ENCODE data around the gene CD164.
"Not testable (repeated sequence)": the region's sequence is repeated elsewhere in the genome, so short reads cannot be mapped to it uniquely, and the experiment has no call there.

The CD164 gene

DNA sequence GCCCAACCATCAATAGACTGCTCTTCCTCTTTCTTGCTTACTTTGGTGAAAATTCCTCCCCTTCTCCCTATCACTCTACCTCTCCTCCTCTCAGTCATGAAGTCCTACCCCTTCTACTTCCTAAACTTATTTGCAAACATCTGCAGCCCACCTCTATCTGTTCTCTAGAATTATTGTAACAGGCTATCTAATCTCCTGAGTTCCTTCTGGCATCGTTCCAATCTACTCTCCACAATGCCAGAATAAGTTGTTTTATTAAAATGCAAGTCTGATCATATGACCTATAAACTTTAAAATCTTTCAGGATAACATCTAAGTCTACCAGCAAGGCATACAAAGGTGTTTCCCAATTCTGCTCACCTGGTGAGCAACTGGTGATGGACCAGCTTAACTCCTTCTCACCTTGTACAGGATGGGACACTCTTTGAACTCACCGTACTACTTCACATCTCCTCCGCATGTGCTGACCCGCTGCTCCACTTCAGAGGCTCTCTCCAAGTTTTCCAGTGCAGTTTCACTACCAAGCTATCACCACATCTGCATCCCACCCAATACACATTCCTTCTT, 7.9 kb downstream of the CD164 start:
- no peak for DNase-seq (ENCODE audit: low spot score)

DNA sequence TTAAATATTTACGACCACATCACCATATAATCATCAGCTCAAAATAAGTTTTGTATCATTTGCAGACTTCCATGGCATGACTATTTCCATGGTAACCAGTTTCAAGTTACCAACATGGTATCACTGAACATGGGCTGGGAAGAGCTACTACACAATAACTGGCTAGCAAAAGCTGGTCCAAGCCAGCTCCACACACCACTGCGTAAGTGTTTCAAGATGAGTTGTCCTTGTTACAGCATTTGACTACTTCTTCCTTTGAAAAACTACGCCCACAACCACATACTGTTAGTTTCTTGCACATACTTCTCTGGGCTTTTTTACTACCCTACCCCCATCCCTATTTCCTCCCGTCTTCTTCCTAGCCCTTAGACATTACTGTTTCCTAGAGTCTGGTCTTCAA, 8.5 kb downstream of the CD164 start:
- DNase-seq (ENCODE audit: low spot score), result no peak

DNA sequence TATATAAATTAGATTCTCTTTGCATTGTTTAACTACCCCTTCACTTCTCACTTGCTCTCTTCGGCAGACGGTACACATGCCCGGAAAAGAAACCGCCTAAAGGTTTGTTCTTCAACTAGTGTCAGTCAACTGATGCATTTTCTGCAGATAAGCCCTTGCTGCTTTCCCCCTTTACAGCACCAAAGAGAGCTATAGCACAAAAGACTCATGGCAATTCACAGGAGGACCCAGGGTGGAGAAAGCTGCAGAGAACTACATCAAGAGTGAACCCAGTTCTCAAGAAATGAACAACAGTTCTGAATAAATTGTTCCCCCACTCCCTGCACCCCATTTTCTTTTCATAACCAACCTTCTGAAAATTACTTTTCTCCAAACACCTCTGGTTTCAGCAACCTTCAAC, 8.9 kb downstream of the CD164 start:
- no peak for DNase-seq (ENCODE audit: low spot score)

DNA sequence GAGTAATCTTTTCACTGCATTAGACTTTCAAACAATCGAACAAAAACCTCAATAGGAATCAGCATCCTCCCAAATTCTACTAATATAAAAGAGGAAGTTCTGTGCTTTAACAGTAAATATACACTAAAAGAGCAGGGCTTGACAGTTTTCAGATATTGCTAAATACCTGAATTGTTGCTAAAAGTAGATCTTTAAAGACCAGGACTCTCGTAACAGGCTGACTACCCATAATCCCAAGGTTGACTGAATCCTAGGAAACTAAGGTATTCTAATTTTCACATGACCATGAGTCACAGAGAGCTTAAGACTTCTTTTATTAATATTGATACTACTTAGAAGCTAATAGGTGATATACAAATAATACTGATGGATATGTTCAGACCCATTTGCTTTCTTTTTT, 10.1 kb downstream of the CD164 start:
- no peak for DNase-seq (ENCODE audit: low spot score)

DNA sequence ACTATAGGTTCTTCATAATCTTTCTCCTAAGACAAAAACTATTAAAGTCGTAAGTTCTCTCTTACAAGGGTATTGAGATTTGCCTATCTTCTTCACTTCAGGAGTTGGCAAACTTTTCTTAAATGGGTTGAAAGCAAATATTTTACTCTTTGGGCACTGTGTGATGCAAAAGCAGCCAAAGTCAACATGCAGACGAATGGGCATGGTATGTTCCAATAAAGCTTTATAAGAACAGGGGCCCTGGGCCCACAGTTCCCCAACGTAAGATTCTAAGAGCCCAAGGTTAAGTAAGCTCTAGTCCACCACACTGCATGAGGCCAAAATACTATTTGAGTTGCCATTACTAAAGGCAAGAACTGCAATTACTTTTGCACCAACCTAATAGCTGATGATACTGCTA, 11.5 kb downstream of the CD164 start:
- DNase-seq (ENCODE audit: low spot score), result no peak

DNA sequence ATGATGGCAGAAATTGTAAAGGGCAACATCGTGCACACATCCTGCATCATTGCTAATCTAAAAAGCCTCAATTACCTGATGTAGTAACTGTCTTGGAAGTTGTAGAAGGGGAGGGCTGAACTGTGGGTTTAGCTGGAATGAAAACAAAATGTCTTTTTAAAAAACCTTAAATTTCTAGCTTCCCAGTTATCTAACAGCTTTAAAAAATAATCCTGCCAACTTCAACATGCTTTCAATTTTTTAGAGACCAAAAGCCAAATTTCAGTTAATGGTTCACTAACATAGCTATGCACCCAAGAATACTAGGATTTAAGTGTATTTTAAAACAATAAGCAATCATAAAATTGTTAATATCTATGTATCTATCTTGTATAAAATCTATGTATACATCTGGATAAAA, 11.9 kb downstream of the CD164 start:
- DNase-seq (ENCODE audit: low spot score), result no peak

DNA sequence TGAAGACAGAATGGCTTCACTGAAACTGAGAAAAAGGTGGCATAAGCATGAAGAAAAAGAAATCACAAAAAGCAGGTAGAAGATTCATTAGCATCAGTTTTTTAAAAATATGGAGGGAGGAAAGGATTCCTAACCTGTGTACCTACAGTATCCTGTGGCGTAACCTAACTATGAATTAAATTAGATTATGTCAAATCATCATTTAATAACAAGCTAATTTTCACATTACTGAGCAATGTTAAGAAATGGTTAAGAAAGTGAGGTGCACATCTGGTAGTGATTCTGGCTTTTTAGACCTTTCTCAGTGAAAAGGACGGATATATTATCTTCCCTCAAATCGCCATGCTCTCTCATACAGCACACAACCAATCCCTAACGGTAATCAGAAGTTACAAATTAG, 12.5 kb downstream of the CD164 start:
- DNase-seq (ENCODE audit: low spot score), result no peak

DNA sequence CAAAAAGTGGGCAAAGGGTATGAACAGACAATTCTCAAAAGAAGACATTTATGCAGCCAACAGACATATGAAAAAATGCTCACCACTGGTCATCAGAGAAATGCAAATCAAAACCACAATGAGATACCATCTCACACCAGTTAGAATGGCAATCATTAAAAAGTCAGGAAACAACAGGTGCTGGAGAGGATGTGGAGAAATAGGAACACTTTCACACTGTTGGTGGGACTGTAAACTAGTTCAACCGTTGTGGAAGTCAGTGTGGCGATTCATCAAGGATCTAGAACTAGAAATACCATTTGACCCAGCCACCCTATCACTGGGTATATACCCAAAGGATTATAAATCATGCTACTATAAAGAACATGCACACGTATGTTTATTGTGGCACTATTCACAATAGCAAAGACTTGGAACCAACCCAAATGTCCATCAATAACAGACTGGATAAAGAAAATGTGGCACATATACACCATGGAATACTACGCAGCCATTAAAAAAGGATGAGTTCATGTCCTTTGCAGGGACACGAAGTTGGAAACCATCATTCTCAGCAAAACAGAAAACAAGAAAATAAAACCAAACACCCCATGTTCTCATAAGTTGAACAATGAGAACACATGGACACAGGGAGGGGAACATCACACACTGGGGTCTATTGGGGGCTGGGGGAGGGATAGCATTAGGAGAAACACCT, 17.7 kb downstream of the CD164 start:
- not testable (repeated sequence) for DNase-seq (ENCODE audit: low spot score)

DNA sequence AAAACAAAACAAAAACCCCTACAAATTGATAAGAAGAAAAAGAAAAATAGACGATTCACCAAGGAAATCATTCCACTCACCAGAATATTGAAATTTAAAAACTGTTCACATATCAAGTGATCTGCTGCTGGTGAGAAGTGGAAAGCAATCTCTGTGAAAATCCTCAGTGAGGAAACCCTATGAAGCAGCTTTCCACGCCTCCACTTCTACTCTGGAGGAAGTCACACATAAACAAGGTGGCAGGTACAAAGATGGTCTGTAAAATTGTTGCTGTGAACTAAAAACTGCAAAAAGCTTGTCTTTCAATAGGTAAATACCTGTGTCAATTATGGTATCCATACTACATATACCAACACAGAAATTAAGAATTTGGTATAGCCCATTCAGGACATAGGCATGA, 18.5 kb downstream of the CD164 start:
- DNase-seq (ENCODE audit: low spot score), result no peak

DNA sequence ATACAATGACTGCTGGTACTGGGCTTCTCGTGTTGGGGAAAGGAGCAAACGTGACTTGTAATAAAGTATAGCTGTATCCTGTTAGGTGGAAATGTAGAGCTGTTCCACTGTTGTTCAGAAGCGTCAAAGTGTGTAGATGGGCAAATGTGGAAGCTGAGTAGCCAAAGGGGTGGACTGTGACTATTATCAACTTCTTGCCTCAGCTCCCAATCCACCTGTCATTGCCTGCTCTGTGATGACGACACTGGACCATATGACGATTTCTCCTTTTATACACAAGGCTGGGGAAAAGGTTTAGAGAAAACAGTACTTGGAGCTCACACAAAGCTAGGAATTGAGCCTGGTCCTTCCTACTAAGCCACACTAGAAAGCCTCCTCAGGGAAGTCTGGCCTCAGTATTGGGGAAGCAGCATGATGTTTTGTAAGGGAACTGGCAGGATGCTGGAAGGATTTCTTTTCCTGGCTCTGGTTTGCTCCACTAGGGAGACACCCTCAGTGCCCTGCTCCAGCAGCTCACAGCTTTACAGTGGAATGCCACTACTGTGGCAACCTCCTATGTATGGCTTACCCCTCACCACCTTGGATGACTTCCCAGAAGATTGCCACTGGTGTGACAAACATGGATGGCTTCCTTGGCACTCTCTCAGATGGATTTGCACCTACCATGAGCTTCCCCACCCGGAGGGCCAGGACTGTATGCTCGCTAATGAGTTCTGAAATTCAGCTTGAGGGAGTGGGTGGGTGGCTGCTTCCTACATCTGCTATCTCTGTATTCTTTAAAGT, 20.0 kb downstream of the CD164 start:
- no peak for DNase-seq (ENCODE audit: low spot score)

DNA sequence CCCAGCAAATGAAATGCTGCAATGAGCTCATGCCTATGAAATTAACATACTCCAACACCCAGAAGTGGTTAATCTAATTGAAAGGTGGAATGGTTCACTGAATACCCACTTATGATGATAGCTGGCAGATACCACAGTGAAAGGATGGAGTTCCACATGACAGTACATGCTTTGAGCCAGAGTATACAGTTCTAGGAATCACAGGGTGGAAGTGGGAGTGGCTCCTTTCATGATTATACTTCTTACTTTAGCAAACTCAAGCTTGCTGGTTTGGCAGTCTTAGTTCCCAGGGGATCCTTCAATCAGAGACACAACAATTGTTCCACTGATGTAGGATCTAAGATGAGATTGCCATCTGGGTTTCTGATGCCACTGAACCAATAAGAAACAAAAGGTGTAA, 21.5 kb downstream of the CD164 start:
- no peak for DNase-seq (ENCODE audit: low spot score)

DNA sequence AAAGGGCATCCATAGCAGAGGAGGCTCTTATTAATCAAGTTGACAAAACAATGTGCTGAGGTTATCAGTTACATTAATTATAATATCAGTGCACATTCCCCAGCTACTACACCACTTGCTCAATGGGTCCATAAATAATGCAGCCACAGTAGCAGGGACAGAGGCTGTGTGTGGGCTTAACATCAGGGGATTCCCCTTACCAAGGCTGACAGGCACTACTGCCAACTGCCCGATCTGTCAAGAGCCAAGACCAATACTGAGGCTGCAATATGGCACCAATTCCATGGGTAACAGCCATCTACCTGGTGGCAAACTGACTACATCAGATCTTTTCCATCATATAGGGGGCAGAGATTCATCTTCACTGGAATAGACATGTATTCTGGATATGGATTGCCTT, 22.0 kb downstream of the CD164 start:
- DNase-seq (ENCODE audit: low spot score), result no peak

DNA sequence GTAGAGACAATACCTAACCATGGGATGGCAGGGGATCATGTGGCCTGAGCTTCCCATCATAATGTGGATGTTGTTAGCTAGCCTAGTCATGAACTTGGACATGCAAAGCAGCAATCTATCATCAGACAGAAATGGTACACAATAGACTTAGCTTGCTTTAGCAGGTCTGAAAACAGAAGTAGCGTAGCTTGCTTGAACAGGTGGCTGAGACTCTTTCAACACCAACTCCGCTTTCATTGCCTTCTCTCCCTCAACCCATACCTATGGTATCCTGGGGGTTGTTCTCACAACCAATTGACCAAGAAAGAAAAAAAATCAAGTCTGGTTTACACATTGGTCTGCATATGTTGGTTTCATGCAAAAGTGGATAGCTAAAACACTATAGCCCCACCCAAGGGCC, 23.0 kb downstream of the CD164 start:
- DNase-seq (ENCODE audit: low spot score), result no peak

DNA sequence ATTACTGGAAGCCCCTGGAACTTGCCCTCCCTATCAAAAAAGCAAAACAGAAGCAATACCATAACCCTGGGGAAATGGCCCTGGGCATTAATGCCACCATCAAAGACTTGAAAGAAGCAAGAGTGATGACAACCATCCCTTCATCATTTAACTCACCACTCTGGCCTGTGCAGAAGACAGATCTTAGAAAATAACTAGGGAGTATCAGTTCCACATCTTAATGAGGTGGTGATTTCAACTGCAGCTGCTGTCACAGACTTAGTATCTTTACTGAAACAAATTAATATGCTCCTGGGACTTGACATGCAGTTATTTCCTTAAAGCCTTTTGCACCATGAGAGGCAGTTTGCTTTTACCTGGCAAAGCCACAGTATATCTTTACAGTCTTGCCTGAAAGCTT, 24.1 kb downstream of the CD164 start:
- DNase-seq (ENCODE audit: low spot score), result no peak

DNA sequence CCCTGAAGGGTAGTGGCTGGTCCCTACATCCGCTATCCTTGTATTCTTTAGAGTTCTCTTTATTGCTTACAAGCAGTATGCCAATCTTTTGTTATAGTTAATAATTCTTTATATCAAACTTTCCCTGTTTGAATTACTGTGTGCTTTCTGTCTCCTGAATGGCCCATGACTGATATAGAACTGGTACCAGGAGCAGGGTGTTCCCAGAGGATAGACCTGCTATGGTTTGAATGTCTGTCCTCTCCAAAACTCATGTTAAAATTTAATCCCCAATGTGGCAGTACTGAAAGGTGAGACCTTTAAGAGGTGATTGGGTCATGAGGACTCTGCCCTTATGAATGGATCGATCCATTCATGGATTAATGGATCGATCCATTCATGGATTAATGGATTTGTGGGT, 26.0 kb downstream of the CD164 start:
- DNase-seq (ENCODE audit: low spot score), result no peak

DNA sequence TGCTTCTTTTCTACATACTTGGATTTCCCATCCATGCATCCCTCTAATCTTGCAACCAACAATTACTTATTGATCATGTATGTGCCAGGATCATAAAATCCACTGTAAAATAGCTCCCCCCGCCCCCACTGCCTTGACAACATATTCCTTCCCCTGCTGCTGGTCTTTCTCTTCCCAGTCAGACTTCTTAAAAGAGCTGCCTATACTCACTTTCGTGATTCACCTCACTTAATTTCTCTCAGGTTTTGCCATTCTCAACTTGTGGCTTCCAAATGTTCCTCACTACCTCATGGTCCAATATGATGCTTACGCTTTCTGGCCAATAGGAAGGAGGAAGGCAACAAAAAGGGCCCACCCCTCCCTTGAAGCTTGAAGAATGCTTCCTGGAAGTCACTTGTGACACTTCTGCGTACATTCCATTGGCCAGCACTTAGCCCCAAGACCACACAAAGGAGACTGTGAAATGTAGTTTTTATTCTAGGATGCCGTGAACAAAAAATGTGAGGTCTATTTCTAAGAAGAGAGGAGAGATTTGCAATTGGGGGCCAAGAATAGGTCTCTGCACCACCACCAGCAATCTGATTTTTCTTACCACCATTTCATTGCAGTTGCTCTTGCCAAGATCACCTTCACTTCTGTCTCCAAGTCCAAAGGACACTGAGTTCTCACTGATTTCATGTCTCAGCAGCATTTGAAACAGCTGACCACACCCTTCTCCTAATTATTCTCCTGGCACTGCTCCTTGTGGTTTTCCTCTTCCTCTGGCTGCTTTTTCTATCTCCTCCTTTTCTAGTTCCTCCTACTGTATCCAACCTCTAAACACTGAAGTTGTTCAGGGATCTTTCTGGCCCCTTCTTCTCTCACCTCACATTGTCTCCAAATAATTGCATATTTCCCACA, 30.8 kb downstream of the CD164 start:
- DNase-seq (ENCODE audit: low spot score), result no peak

DNA sequence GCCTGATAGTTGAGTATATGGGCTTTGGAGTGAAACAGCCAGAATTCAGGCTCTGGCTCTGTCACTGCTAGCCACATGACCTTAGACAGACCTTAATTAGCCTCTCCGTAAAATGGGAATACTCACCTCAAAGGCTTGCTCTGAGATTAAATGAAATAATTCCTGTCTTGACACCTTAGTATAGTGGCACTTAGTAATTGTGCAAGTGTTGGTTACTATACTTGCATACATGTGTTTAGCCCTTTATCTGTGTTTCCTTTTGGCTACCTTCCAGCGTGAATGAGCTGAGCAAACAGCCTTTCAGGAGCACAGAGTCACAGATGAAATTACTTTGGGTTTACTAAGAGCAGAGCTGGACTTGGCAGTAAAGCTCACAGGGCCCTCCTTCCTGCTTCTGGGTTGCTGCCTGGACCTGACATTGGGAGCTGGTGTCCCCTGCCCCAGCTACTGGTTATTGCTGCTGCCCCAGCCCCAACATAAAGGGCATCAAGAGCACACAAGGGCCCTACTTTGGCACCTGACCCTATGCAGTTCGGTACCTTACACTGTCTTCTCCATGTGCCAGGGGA, 32.8 kb downstream of the CD164 start:
- DNase-seq (ENCODE audit: low spot score), result peak; percentile 29

DNA sequence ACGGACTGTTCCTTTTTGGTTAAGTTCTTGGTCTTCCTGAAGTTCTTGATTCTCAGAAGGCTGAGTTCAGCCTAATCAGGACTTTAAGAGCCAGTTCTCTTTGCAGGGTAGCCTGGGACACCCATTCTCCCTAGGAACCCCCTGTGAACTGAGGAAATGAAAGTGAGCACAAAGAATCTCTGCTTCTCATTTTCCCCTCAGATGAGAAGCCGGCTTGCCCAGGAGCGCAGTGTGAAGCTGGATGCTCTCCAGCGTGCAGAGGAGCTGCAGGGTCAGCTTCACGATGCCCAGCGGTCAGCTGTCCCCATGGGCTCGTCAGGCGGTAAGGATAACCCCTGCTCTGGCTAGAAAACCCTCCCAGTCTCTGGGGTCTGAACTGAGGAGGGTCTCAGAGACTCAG, 34.0 kb downstream of the CD164 start:
- peak; percentile 67 for DNase-seq (ENCODE audit: low spot score)

DNA sequence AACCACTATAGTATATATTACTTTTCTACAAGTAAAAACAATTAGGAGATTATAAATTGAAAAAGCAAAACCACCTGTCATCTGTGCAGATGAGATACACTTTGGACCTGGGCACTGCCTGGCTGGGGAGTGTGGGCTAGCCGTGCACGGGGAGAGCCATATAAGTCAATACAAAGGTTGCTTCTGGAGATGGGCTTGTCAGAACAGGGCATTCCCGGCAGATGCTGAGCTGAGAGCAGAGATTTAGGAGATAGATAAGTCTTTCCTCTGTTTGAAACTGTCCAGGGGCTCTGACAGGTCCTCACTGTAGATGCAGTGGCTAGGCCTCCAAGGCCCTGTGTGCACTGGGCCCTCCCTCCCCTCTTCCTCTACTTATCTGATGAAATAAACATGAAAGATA, 34.5 kb downstream of the CD164 start:
- no peak for DNase-seq (ENCODE audit: low spot score)

DNA sequence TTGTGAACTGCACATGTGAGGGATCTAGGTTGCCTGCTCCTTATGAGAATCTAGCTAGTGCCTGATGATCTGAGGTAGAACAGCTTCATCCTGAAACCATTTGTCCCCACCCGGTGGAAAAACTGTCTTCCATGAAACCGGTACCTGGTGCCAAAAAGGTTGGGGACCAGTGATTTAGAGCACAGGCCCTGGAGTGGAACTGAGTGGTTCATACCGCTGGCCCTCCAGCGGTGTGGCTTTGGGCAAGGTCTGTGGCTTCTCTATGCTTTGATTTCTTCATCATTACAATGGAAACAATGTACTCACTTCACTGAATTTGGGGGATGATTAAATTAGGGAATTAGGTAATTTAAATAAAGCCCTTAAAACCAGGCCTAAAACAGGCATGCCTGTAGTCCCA, 36.3 kb downstream of the CD164 start:
- no peak for DNase-seq (ENCODE audit: low spot score)

DNA sequence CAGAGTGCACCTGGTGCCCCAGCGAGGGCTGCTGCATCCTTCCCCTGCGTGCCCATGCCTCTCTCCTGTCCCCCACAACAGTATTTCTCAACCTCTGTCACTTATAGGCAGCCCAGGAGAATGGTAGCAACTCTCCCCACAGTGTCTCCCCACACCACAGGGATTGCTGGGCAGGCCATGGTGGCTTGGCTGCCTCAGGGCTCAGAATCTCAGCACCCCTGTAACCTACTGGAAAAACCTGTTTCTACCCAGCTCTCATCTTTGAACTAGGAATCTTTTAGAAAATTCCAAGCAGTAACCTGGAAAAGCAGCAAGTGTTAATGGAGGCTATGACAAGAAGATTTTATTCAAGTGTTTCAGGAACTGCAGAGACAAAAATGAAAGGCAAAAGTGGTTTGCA, 38.0 kb downstream of the CD164 start:
- no peak for DNase-seq (ENCODE audit: low spot score)

DNA sequence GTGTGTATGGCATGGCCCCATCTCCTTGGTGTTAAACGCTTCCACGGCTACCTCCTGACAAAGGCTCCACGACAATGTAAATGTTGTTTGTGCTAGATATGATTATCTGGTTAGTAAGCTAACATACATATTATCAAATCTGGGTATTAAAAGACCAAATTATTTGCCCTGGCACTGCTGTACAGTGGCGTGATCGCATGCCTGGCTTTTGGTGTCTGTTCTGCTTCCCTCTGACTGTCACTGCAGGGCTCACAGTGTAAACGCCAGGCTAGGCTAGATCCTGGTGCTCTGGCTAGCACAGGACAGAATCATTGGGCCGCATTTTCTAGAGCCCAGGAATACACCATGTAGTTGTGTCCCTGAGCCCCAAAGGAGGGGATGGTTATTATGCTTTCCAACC, 38.7 kb downstream of the CD164 start:
- DNase-seq (ENCODE audit: low spot score), result no peak
